BJ (cell line): ENCODE results near the gene PARD3B. TPM values are rescaled to one million over a fixed set of nuclear protein-coding genes. Genes with fewer than 3 reads are reported as not detected.
A peak's percentile ranks its signal among the peaks of the same experiment; 100 is the strongest.

Source experiments
- CTCF ChIA-PET: fragments of 350-600 bp; formaldehyde crosslinking; extraction: SDS; loops from one replicate; lab custom pipeline; 2021; ENCODE audit warnings: antibody characterized with exemption, inconsistent platforms; lab: Yijun Ruan, JAX
- POLR2A ChIA-PET: fragments of 300-600 bp; sonication (Branson Sonifier 250); formaldehyde crosslinking; extraction: SDS; loops from one replicate; lab custom pipeline; 2021; ENCODE audit warnings: antibody characterized with exemption; lab: Charles Lee
- DNase-seq: peaks from one replicate; pipeline ENCODE4 v3.0.0-alpha.2; 2011; ENCODE audit warnings: low read depth
- H3K27me3 ChIP-seq: 2 replicates; pipeline ENCODE4 v1.6.0; 2011; ENCODE audit warnings: low read length; ENCODE audit not compliant: control insufficient read depth, insufficient read depth
- H3K36me3 ChIP-seq: 2 replicates; pipeline ENCODE4 v1.5.1; 2011; ENCODE audit warnings: low read length; ENCODE audit not compliant: control insufficient read depth, insufficient read depth
- H3K4me3 ChIP-seq: 2 replicates; pipeline ENCODE4 v1.5.1; 2011; ENCODE audit warnings: low read depth, mild to moderate bottlenecking, control low read depth, low read length
- polyA plus RNA-seq: library from polyadenylated mRNA; depleted of rRNA; stranded (reverse); fragments of >200 nt; gene quantifications from 2 replicates; pipeline ENCODE4 v1.2.3, GENCODE V29; 2011
- TF ChIP-seq, protein P1 (sequence below): IDR thresholded peaks from 2 replicates; pipeline ENCODE4 v1.5.1; 2011; ENCODE audit warnings: low read depth, mild to moderate bottlenecking, control low read depth, inconsistent platforms, low read length, moderate library complexity; ENCODE audit not compliant: insufficient read depth

Gene PARD3B
- polyA plus RNA-seq, 1 experiment: 7.1 TPM

DNA sequence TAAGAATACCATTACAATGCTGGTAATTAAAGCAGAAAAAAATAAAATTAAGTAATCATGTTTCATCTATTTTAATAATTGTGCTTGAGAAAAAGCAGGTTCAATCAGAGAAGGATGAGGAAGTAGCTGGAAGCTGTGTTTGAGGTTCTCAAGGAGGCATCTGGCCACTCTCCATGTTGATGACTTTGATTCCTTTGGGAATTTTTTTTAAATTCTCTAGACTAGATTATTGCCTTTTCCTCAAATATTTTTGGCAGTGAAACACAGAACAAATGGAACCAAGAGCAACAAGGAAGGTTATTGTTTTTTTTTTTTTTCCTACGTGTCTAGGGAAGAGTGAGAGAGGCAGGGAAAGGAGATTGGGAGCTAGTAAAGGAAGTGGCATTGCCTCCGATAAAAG is 1037.1 kb downstream of the PARD3B start:
- TF ChIP-seq, protein P1, sequence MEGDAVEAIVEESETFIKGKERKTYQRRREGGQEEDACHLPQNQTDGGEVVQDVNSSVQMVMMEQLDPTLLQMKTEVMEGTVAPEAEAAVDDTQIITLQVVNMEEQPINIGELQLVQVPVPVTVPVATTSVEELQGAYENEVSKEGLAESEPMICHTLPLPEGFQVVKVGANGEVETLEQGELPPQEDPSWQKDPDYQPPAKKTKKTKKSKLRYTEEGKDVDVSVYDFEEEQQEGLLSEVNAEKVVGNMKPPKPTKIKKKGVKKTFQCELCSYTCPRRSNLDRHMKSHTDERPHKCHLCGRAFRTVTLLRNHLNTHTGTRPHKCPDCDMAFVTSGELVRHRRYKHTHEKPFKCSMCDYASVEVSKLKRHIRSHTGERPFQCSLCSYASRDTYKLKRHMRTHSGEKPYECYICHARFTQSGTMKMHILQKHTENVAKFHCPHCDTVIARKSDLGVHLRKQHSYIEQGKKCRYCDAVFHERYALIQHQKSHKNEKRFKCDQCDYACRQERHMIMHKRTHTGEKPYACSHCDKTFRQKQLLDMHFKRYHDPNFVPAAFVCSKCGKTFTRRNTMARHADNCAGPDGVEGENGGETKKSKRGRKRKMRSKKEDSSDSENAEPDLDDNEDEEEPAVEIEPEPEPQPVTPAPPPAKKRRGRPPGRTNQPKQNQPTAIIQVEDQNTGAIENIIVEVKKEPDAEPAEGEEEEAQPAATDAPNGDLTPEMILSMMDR: no peak
- POLR2A ChIA-PET: no interaction called here
- Histone ChIP-seq H3K4me3 (no peak overlapping the region), H3K27me3 (no peaks in the 10 kb centered on the region), H3K36me3 (no peaks in the 10 kb centered on the region)
- CTCF ChIA-PET: no interaction called here
- DNase-seq: no peak

- CTCF ChIA-PET: no interaction called here
- no peaks in the 10 kb centered on the region for H3K27me3 ChIP-seq
- DNase-seq: no peak
- TF ChIP-seq, protein P1: no peak
- POLR2A ChIA-PET: interaction anchor here (0.6 kb wide), 1 partner anchor 208 kb away, joined by 6 read pairs; no protein-coding TSS in a partner anchor
- H3K36me3 ChIP-seq: no peaks in the 10 kb centered on the region
- no peak overlapping the region for H3K4me3 ChIP-seq
Measured at GRCh38 chr2:205585449-205586383, 1040.4 kb downstream of the PARD3B start.

DNA sequence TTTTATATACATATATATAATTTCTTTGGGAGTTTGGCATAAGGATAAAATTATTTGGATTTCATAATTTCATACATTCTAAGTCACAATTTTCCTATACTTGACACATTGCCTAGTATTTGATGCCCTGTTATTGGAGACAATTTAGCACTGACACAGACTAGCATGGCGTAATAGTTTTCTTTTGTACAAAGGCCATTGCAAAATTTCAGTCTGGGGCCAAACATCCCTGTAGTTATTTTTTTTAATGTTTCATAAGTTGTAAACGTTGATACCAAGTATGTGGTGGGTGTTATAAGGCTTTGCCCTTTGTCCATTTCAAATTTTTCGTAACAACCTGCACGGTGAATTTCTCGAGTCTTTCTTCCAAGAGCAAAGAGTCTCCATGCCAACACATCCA is 1041.4 kb downstream of the PARD3B start:
- TF ChIP-seq, protein P1: no peak
- no peaks in the 10 kb centered on the region for H3K36me3 ChIP-seq
- H3K27me3 ChIP-seq: no peaks in the 10 kb centered on the region
- ChIA-PET CTCF (interaction anchor here (0.6 kb wide), 1 partner anchor 334 kb away, joined by 3 read pairs; no protein-coding TSS in a partner anchor), POLR2A (no interaction called here)
- DNase-seq: no peak
- H3K4me3 ChIP-seq: no peak overlapping the region

GRCh38 chr2:205589479-205589878 is 1044.2 kb downstream of the PARD3B start:
- no peaks in the 10 kb centered on the region for H3K27me3 ChIP-seq
- no peaks in the 10 kb centered on the region for H3K36me3 ChIP-seq
- TF ChIP-seq, protein P1: no peak
- no peak overlapping the region for H3K4me3 ChIP-seq
- CTCF ChIA-PET: no interaction called here
- no peak for DNase-seq
- POLR2A ChIA-PET: no interaction called here

- DNase-seq: peak; percentile 21
- Histone ChIP-seq H3K27me3 (no peaks in the 10 kb centered on the region), H3K4me3 (no peak overlapping the region), H3K36me3 (no peaks in the 10 kb centered on the region)
- TF ChIP-seq, protein P1: no peak
- POLR2A ChIA-PET: no interaction called here
- CTCF ChIA-PET: interaction anchor here (1.2 kb wide), 1 partner anchor 19 kb away, joined by 3 read pairs; no protein-coding TSS in a partner anchor
Measured at GRCh38 chr2:205590759-205591158, 1045.5 kb downstream of the PARD3B start.
